ENCODE measurements around the gene SNX32. TPM values are rescaled to one million over a fixed set of nuclear protein-coding genes. Genes with fewer than 3 reads are reported as not detected.

SNX32 gene
- total and polyA plus RNA-seq, 2 of the 13 experiments (the other 11 are each of a cell fraction or from before 2014, with no cell fraction given): 0.09 to 0.34 TPM

- H3K79me2 ChIP-seq (ENCODE audit: insufficient read depth, low read length): no peaks in the 10 kb centered on the region
- no peak overlapping the region for H3K9ac ChIP-seq (ENCODE audit: insufficient read depth, low read depth, low read length)
- H3K27me3 ChIP-seq (ENCODE audit: control insufficient read depth in 1 of 2, insufficient read depth in 2 of 2, low read length in 2 of 2): no peaks in the 10 kb centered on the region; a peak in 1 of 5 replicates
- intact Hi-C loops (cut with micrococcal nuclease; ENCODE audit: unreplicated experiment): no loop called here
- H3K27ac ChIP-seq (ENCODE audit: extremely low read length, insufficient read depth, low read length): no peak overlapping the region
- H3K4me3 ChIP-seq (replicated peaks in 1 of 3; ENCODE audit: insufficient read depth in 1 of 3, low read depth in 2 of 3, low read length in 3 of 3): no peak overlapping the region
- in situ Hi-C loops (cut with HindIII; ENCODE audit: extremely low pct_ligation_motif_present, low pct_unique_long_range_greater_than_20kb): loop anchor here (5.0 kb wide), 1 partner anchor 104 kb away; no protein-coding TSS in a partner anchor
- ChIA-PET POLR2A (no interaction called here), CTCF (ENCODE audit: low intra/inter-chr PET ratio, low total read pairs) (interaction anchor here (1.7 to 2.9 kb wide), 3 partner anchors 23 to 177 kb away, joined by 6 to 77 read pairs (median 7); partner anchors contain the start of gene MUS81)
- no peaks in the 10 kb centered on the region for H4K20me1 ChIP-seq (ENCODE audit: insufficient read depth, low read length)
- ATAC-seq (no peak), DNase-seq (ENCODE audit: low spot score) (no peak), FAIRE-seq (no peak)
- BruUV-seq (replicated peaks): no TSS peak
- H3K4me2 ChIP-seq (ENCODE audit: low read depth, low read length): no peak overlapping the region
- WGBS (ENCODE audit: low lambda C conversion rate): 94% methylated on average over 10 of the region's 13 CpGs
- H3K9me3 ChIP-seq (ENCODE audit: low read length): no peaks in the 10 kb centered on the region
- peaks cover 4 to 19% of the 10 kb centered on the region in 2 experiments; a peak in 4 of 5 replicates for H3K36me3 ChIP-seq (replicated peaks in 1 of 2; ENCODE audit: control insufficient read depth in 1 of 2, insufficient read depth in 2 of 2, low read length in 2 of 2)
- TF ChIP-seq ZNF720 (CRISPR knock-in tag; IDR thresholded peaks at IDR 0.05) (no peak), GMEB1 (CRISPR knock-in tag; IDR thresholded peaks at IDR 0.05; ENCODE audit: borderline replicate concordance) (no peak), NR2F2 (IDR thresholded peaks at IDR 0.05; ENCODE audit: borderline replicate concordance, low read depth) (no peak), CHD2 (IDR thresholded peaks at IDR 0.05; ENCODE audit: low read depth, low read length) (no peak), NFKBIZ (CRISPR knock-in tag; IDR thresholded peaks at IDR 0.05) (no peak), FOXO1 (CRISPR knock-in tag; IDR thresholded peaks at IDR 0.05) (no peak), SMARCC2 (IDR thresholded peaks at IDR 0.05) (no peak), SOX6 (IDR thresholded peaks at IDR 0.05) (no peak), SOX6 (CRISPR knock-in tag; IDR thresholded peaks at IDR 0.05) (no peak)
- no peak overlapping the region for H2AFZ ChIP-seq (ENCODE audit: low read length)
- H3K4me1 ChIP-seq (ENCODE audit: insufficient read depth, low read length): peaks cover 39% of the 10 kb centered on the region
Measured at GRCh38 chr11:65883058-65883761, 49.4 kb downstream of the SNX32 start.
